ENCODE measurements around the gene ACTN3.

DNA sequence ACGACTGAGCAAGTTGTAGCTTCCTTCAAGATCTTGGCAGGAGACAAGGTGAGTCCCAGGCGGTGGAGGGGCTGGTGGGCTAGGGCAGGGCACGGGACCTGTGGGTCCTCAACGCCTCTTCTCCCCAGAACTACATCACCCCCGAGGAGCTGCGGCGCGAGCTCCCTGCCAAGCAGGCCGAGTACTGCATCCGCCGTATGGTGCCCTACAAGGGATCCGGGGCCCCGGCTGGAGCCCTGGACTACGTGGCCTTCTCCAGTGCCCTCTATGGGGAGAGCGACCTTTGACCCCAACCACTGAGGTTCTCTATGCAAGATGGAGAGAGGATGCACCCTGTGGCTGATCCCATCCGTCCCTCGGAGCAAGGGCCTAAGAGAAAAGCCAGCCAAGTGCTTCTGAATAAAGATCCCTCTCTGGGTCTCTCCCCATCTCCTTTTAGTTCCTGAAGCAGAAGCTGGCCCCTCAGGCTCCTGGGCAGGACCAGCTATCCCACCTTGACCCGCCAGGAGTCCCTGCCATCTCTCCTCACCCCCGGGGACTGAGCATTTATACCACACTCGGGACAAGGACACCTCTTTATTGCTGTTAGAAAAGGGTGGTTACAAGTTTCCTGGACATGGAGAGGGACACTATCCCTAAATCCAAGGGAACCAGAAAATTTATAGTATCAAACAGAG, 16.3 kb downstream of the ACTN3 start:
- TF ChIP-seq CTCF (conservative IDR thresholded peaks at IDR 0.05; ENCODE audit: low read length) (no peak), EZH2phosphoT487 (IDR thresholded peaks at IDR 0.05; ENCODE audit: borderline replicate concordance) (no peak)
